GM20431 (cell line): Measurements from ENCODE around the gene RIPOR3.
"Not testable (repeated sequence)": the region's sequence is repeated elsewhere in the genome, so short reads cannot be mapped to it uniquely, and the experiment has no call there.

ENCODE experiments used
- in situ Hi-C: fragments of 300-500 bp; cut with MseI, MboI; formaldehyde crosslinking; loops from one replicate; pipeline ENCODE4 v1.15.0; 2020; ENCODE audit warnings: low sequenced_read_pairs; ENCODE audit not compliant: unreplicated experiment

Gene RIPOR3

DNA sequence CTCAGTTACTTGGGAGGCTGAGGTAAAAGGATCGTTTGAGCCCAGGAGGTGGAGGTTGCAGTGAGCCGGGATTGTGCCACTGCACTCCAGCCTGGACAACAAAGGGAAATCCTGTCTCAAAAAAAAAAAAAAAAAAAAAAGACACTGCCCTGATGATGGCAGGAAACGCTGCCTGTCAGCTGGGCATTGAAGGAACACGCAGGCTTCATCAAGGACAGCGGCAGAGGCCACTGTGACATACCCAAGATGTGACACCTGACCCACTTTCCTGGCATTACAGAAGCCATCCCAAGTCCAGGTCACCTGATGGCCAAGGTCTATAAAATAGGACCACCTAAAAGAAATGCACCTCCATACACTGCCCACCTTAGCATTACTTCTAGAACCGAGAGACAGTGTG is 75.9 kb downstream of the RIPOR3 start:
- in situ Hi-C loops, result no loop called here

DNA sequence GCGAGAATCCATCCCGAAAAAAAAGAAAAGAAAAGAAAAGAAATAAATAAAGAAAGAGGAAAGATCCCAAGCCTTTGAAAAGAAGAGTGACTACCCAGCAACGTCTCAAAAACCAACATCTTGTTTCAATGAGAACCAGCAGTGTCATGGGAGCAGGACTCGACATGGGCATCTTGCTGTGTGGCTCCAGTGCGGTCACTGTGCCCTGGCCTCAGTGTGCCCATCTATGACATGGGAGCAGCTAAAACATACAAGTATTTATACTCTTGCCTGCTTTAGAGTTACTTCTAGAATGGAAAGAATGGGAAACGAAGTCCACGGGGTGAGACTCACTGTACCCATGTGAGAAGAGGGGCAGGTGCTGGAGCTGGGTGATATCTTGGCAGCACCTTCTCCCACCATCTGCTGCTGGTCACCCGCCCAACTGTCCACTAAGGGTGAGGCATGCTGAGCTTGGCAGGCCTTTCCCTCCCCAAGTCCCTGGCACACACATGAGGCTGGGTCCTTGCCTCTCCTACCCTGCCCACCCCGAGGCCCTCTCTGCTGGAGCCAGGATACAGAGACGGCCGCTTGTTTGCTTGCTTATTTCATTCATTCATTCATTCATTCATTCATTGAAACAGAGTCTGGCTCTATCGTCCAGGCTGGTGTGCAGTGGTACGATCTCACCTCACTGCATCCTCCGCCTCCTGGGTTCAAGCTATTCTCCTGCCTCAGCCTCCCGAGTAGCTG is 77.7 kb downstream of the RIPOR3 start:
- in situ Hi-C loops, result no loop called here

DNA sequence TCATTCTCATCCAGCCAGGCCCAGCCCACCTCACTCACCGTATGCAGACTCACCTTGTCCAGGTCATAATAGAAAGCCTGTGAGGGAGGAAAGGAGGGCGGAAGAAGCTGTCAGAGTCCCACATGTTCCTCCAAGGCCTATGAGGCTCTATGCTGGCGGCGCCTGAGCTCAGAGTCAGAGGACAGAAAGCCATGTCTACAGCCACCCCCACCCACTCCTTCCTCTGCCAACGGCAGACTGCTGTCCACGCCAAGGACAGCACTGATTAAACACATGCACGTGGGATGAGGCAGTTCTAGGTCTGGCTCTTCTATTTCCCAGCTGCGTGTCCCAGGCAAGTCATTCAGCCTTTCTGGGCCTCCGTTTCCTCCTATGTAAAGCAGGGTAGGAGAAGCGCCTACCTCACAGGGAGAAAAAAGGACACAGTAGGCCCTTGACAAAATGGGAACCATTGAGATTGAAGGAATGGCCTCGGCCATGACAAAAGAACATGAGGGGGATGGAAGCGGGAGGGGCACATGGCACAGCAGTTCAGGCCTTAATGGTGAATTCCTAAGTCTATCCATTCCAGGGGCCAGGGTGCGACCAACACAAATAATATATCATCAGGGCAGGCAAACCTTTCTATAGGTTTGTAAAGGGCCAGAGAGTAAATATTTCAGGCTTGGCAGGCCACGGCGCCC is 80.1 kb downstream of the RIPOR3 start:
- in situ Hi-C loops, result no loop called here

DNA sequence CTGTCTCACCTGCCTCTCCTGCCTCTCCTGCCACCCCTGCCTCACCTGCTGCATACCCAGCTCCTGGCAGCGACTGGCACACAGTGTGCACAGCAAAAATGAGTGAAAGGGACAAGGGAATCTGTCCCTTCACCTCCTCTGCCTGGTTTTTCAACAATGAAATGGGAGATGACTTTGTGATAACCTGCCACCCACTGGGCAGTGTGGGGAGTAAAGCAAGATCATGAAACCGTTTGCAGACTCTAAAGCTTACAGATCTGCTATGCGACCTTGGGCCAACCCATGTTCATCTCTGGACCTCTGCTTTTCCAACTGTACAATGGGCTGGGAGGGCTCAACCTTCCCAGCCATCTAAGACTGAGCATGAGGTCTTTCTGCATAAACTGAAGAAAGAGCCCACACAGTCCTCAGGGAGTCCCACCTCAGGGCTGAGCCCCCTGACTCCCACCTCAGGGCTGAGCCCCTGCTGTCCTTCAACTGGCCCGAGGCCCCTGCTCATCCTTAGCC is 81.1 kb downstream of the RIPOR3 start:
- in situ Hi-C loops, result no loop called here

DNA sequence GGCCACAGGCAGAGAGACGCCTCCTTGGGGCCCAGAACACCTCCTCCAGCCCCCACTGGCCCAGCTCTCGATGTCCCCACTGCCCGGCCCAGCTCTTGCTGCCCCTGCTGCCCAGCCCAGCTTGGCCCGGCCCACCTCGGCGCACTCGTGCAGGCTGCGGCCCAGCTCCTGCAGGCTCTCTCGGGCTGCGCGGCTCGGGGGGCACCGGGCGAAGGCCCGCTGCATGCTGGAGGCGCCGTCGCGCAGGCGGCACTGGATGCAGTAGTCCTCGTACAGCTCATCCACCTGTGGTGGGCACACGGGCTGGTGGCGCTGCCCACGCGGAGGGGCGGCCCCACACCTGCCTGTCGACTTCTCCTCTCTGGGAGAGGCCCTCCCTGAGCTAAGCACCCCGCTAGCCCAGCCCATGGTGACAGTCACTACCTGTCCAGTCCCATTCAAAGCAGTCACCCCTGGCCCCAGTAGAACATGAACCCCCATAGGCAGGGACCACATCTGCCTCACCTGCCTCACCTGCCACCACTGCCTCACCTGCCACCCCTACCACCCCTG is 81.8 kb downstream of the RIPOR3 start:
- in situ Hi-C loops, result no loop called here

DNA sequence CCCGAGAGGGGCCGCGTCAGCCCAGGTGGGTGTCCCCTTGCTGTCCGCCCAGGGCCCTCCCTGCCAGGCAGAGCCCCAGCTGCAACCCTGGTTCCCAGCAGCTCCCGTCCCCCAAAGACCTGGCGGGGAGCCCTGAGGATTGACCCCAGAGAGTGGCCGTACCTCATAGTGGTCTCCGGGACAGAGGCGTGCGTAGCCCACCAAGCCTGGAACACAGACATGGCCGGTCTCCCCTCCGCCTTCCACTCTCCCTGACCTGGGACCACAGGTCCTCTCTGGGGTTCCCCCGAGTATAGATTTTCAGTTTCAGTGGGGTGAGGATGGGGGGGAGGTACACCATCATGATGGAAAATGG is 82.6 kb downstream of the RIPOR3 start:
- in situ Hi-C loops, result no loop called here

DNA sequence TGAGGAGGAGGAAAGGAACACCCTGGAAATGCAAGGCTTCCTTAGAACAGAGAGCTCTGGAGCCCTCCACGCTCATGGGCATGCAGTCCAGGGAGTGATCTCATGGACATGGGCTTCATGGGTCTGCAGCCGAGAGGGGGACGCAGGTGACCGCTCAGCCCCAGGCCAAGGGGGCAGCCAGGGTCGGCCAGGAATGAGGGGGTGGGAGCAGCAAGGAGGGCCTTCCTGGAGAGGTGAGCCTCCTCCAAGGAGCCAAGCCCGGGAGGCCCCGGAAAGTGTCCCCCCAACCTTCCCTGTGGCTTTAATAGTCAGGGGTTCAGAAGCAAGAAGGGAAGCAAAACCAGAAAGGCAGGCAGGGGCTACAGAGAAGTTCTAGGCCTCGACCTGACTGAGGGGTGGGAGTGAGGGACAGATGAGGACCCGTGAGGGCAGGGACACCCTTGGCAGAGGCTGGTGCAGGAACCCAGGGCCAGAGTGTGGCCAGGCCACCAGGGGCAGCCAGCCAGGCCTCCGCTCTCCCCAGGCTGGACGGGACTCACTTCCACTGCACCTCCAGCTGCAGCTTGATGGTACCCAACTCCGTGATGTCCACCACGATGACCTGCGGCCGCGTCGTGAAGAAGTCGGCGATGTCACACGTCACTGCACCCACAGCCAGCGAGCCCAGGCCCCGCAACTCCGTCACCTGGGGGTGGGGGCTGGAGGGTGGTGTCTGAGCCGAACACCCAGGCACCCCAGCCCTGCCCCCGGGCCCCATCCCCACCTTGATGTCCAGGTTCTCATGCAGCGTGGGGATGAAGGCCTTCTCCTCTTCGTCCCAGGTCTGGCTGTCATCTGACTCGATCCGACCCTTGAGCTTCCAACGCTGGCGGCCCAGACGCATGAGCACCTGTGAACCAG is 83.2 kb downstream of the RIPOR3 start:
- in situ Hi-C loops, result no loop called here

DNA sequence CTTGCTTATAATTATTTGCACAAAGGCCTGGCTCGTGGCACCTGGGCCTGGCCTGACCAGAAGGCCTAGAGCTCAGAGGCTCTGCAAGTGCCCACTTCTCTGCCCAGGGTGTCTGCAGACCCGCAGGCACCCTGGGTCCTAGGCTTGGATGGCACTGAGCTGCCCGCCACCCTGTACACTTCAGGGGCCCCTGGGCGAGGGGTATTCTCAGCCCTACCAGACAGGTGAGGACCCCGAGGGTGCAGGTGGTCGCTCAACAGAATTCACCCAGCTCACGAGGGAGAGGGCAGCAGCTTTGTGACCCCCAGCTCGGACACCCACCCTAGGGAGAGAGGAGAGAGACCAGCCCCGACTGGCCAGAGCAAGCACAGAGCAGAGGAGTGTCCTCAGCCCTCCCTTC is 83.9 kb downstream of the RIPOR3 start:
- in situ Hi-C loops, result no loop called here

DNA sequence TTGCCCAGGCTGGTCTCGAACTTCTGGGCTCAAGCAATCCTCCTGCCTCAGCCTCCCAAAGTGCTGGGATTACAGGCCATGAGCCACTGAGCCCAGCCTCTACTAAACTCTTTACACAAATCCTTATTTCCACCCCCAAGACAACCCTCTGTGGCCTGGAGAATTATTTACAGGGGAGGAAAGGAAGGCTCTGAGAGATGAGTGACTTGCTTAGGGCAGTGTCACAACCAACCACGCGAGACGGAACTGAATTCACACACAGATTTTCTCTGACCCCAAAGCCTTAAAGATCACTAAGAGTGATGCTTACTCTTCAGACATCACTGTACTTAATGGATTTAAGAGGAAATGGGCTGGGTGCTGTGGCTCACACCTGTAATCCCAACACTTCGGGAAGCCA is 86.2 kb downstream of the RIPOR3 start:
- in situ Hi-C loops, result no loop called here

DNA sequence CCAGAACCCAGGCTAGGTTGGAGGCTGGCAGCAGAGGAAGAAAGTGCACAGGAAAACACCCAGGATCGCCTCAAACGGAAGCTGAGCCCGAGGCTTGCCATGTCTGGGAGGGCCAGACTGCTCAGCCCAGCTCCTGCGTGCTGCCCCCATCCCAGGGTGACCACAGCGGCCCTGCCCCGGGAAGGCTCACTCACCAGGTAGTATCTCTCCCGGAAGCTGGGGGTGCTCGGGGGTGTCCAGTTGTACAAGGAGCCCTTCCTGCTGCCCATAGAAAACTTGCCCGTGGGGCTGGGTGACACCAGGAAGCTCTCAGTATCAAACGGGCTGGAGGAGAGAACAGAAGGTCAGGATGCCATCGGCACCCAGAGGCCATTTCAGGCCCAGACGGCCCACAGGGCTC is 86.9 kb downstream of the RIPOR3 start:
- in situ Hi-C loops, result no loop called here

DNA sequence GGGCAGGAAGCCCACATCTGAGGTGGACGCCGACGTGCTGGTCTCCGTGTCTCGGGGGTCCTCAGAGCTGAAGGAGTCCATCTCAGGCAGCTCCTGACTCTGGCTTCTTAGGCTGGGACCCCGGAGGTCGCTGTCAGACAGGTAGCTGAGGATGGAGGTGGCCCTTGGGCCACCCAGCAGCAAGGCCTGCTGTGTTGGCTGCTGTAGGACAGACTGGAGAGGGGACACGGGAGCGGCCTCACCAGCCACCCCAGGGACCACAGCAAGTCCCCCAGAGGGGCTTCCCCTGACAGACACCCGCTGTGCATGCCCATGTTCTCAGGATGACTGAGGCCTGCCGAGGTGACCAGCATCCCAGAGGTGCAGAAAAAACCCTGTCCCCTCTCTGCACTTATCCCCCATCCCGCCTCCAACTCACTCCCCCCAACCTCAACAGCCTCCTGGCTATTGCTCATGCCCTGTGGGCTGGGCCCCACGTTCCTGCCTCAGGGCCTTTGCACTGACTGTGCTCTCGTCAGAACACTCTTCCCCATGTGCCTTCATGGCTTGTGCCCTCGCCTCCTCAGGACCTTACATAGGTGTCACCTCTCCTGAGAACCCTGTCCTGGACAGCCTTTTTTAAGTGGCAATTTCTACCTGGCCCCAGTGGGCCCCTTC is 88.8 kb downstream of the RIPOR3 start:
- in situ Hi-C loops, result no loop called here

DNA sequence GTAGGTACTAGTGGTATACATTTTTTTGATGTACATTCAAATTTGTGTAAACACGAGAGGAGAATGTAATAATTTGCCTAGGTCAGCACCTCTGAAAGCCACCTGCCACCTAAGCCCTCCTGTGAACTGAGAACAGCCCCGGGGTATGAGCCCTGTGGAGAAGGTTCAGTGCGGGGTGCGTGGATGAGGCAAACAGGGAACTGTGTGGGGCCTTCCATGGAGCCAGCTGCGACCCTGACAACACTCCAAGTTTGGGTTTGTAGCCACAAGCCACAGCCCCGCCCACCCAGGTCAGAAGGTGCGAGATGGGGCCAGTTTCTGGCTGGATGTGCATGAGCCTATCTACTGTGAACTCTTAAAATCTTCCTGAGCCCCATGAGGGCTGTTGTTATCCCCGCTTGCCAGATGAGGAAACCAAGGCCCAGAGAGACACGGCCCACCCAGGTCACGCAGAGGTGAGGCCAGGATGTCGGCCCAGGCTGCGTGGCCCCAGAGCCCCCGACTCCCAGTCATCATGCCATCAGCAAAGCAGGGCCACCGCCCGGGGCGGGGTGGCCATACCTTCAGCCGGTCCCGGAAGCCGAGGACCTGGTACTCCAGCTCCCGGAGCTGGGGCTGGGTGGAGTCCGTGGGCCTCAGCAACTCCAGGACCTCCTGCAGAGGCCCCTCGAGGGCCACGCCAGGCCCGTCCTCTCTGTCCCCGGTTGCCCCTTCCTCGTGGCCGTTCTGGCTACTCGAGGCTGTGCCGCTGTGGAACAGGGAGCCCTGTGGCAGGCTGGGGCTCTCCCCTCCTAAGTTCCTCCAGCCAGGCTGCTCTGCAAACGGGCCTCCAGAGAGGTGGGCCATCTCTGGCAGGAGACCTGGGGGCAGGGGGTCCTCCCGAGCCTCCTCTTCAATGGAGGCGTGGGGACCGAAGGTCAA is 89.6 kb downstream of the RIPOR3 start:
- in situ Hi-C loops, result no loop called here

DNA sequence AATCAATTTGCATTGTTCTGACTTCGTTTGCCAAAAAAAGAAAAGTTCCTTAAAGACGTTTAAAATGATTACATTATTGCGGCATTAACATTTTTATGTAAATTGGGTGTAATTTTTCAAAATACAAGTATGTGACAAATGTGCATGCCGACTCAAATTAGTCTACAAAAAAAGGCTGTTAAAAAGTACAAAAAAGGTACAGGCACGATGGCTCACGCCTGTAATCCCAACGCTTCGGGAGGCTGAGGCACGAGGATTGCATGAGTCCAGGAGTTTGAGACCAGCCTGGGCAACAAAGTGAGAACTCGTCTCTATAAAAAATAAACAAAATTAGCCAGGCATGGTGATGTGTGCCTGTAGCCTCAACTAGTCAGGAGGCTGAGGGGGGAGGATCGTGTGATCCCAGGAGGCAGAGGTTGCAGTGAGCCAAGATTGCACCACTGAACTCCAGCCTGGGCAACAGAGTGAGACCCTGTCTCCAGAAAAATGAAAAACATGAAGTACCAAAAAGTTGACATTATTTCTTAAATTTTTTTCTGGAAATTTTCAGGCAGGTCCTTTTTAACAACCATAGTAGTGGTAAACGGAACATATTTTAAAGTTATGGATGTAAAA is 91.0 kb downstream of the RIPOR3 start:
- in situ Hi-C loops, result no loop called here

DNA sequence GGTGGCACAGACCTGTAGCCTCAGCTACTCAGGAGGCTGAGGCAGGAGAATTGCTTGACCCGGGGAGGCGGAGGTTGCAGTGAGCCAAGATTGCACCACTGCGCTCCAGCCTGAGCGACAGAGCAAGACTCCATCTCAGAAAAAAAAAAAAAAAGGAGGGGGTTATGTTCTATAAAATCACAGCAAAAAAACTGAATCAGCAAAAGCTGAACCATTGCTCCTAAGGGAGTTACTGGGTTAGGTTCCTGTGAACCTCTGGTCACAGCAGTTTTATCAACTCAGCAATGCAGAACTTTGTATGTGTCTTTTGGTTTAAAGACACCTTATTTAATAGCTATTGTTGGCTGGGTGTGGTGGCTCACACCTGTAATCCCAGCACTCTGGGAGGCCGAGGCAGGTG is 92.6 kb downstream of the RIPOR3 start:
- in situ Hi-C loops, result not testable (repeated sequence)

DNA sequence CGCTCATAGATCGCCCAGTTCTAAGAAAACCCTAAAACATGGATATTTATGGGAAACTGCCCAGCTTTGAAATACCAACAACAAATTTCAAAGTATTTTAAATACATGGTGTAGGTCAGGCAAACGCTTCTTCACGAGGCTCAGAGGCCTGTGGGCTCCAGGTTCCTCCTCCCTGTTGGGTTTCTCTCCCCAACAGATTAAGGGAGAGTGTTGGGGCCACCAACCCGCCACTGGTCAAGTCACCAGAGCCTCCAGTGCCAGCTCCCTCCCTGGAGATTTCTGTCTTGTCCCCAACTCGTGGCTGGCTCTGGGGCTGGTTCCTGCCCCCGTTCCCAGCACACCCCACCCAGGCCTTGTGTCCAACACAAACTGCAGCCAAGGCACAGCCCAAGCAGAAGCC is 93.3 kb downstream of the RIPOR3 start:
- in situ Hi-C loops, result no loop called here

DNA sequence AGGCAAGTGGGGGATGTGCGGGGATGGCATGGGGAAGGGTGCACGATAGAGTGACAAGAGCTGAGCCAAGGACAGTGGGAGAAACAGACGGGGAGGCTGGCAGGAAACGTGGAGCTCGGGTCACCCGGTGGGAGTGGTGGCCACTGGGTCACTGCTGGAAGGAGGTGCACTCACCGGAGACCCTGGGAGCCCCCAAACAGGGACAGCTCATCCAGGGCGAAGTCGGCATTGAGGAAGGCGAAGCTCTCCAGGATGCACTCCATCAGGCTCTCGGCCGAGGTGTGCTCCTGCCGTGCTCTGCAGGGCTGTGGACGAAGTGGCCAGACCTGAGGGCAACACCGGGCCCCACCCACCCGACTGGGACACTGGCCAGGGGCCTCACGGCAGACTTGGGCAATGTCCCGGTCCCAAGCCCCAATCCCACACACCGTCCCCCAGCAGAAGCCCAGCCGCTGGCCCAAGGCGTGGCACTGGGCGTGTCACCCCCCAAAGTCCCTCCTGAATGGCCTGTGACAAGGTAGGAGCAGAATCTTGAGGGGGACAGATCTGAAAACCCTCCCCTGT is 93.9 kb downstream of the RIPOR3 start:
- in situ Hi-C loops, result no loop called here

DNA sequence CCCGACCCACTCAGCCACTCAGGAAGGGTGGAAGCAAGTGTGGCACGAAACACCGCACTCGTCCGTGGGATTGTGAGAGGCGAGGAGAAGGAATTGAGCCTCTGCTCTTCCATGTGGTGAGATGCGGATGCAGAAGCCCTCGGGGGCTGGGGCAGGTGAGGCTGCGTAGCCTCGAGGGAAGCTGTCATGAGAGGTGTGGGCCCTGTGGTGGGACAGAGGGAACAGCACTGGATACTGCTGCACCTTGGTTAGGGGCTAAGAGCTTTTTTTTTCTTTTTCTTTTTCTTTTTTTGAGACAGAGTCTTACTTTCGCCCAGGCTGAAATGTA is 94.7 kb downstream of the RIPOR3 start:
- in situ Hi-C loops, result no loop called here

DNA sequence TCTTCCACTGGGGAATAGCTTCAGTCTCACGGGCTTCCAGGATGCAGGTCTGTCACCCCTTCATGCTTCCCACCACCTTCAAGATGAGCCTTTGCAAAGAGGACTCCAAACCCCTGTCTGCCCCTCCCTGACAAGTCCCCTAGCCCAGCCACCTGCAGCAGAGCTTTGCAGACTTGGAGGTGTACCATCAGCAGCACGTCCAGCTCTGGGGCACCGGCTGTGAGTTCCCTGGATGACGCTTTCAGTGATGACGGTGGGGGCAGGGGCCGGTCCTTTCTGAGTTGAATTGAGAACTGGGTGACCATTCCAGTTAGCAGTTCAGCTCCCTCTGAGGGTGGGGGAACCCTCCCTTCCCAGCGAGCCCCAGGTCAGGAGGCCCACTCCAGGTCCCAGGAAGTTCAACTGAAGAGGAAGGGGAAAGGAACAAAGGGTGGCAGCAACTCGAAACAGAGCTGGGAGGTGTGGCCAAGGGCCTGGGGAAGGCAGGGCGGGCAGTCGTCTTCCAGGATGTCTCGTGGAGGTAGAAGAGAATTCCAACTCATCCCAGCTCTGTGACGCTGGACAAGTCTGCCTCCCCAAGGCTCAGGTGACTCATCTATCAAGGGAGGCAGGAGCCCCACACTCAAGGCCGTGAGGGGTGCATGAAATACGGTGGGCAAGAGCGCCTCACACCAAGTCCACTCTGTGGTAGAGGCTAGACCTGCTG is 95.2 kb downstream of the RIPOR3 start:
- in situ Hi-C loops, result no loop called here
